Measurements from ENCODE around the gene NSG1.

Gene NSG1

DNA sequence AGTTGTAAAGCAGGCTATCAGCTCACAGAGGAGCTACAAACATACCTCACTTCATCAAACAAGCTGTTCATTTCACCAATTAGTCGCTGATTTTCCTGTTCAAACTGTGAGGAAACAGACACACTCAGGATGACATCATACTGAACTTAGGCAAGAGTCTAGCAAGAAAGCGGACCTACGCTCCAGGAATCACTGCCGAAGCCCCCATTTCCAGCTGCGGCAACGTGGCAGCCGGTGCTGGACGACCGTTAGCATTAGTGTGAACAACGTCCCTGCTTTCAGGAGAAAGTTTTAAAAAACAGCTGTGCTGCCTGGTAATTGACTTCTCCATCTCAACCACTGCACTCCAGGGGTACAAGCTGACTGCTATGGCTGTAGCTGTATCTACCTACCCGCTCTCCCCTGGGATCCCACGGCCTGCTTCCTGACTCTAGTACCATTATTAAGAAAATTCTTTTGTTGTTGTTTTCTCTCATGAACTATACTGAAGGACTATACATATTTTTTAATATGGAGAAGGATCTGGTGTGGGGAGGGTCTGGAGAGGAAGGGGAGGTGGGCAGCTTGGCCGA lies 38.3 kb downstream of the NSG1 start:
- Histone ChIP-seq H2AFZ (ENCODE audit: low read length) (no peak overlapping the region), H3K4me1 (ENCODE audit: insufficient read depth, low read length, poor library complexity, severe bottlenecking) (peaks cover under 1% of the 10 kb centered on the region), H4K20me1 (ENCODE audit: insufficient read depth, low read length, poor library complexity, severe bottlenecking) (no peaks in the 10 kb centered on the region), H3K27me3 (ENCODE audit: insufficient read depth, low read length, poor library complexity, severe bottlenecking) (no peaks in the 10 kb centered on the region), H3K9ac (ENCODE audit: low read depth, low read length, poor library complexity, severe bottlenecking) (no peak overlapping the region), H3F3A (ENCODE audit: low read depth) (no peaks in the 10 kb centered on the region), H3K9me3 (ENCODE audit: insufficient read depth, low read depth, low read length) (no peaks in the 10 kb centered on the region), H3K4me2 (ENCODE audit: low read depth, low read length, poor library complexity, severe bottlenecking) (no peak overlapping the region), H3K79me2 (ENCODE audit: insufficient read depth, low read length) (no peaks in the 10 kb centered on the region), H3K9me2 (replicated peaks; ENCODE audit: low read depth, low read length) (no peaks in the 10 kb centered on the region), H3K4me3 (ENCODE audit: low read length, poor library complexity, severe bottlenecking) (no peak overlapping the region), H3K36me3 (ENCODE audit: insufficient read depth, low read length) (peaks cover 12% of the 10 kb centered on the region; the same call in 1 of the 2 replicates)
- no peak for TF ChIP-seq EZH2phosphoT487 (IDR thresholded peaks at IDR 0.05; ENCODE audit: borderline replicate concordance)
- TF ChIP-seq CTCF (conservative IDR thresholded peaks at IDR 0.05; ENCODE audit: low read length), result no peak

DNA sequence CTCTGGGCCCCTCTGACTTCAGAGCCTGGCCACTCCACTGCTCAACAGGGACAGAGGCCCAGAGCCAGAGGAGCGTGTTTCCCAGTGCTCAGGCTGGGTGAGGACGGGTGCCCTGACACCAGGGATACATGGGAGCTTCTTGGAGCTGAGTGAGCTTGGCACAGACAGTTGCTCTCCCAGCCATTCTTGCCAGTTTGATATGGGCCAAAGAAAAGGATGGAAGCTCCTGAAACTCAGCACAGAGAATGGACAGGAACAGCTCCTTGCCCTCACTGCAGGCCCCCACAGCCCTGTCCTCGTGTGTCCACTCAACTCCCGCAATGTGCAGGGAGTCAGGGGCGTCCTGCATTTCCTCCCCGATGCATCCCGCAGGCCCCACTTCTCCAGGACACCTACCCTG lies 38.8 kb downstream of the NSG1 start:
- H3K4me3 ChIP-seq (ENCODE audit: low read length, poor library complexity, severe bottlenecking), result no peak overlapping the region
- no peak overlapping the region for H3K4me2 ChIP-seq (ENCODE audit: low read depth, low read length, poor library complexity, severe bottlenecking)
- H3K9ac ChIP-seq (ENCODE audit: low read depth, low read length, poor library complexity, severe bottlenecking), result no peak overlapping the region
- no peaks in the 10 kb centered on the region for H3F3A ChIP-seq (ENCODE audit: low read depth)
- H3K4me1 ChIP-seq (ENCODE audit: insufficient read depth, low read length, poor library complexity, severe bottlenecking), result peaks cover 3% of the 10 kb centered on the region
- H3K27me3 ChIP-seq (ENCODE audit: insufficient read depth, low read length, poor library complexity, severe bottlenecking), result no peaks in the 10 kb centered on the region
- peaks cover 7% of the 10 kb centered on the region; the same call in 1 of the 2 replicates for H3K36me3 ChIP-seq (ENCODE audit: insufficient read depth, low read length)
- TF ChIP-seq EZH2phosphoT487 (IDR thresholded peaks at IDR 0.05; ENCODE audit: borderline replicate concordance) (no peak), CTCF (conservative IDR thresholded peaks at IDR 0.05; ENCODE audit: low read length) (no peak)
- no peaks in the 10 kb centered on the region for H3K79me2 ChIP-seq (ENCODE audit: insufficient read depth, low read length)
- H2AFZ ChIP-seq (ENCODE audit: low read length), result no peak overlapping the region
- no peaks in the 10 kb centered on the region for H4K20me1 ChIP-seq (ENCODE audit: insufficient read depth, low read length, poor library complexity, severe bottlenecking)
- no peaks in the 10 kb centered on the region for H3K9me3 ChIP-seq (ENCODE audit: insufficient read depth, low read depth, low read length)
- no peaks in the 10 kb centered on the region for H3K9me2 ChIP-seq (replicated peaks; ENCODE audit: low read depth, low read length)

GRCh38 chr4:4426511-4427120 lies 39.7 kb downstream of the NSG1 start:
- TF ChIP-seq CTCF (conservative IDR thresholded peaks at IDR 0.05; ENCODE audit: low read length), result no peak
- no peak for TF ChIP-seq EZH2phosphoT487 (IDR thresholded peaks at IDR 0.05; ENCODE audit: borderline replicate concordance)
- H3K27me3 ChIP-seq (ENCODE audit: insufficient read depth, low read length, poor library complexity, severe bottlenecking), result no peaks in the 10 kb centered on the region
- peaks cover 5% of the 10 kb centered on the region; the same call in 1 of the 2 replicates for H3K36me3 ChIP-seq (ENCODE audit: insufficient read depth, low read length)
- H3K4me1 ChIP-seq (ENCODE audit: insufficient read depth, low read length, poor library complexity, severe bottlenecking), result peaks cover 3% of the 10 kb centered on the region
- no peak overlapping the region for H3K9ac ChIP-seq (ENCODE audit: low read depth, low read length, poor library complexity, severe bottlenecking)
- H3K79me2 ChIP-seq (ENCODE audit: insufficient read depth, low read length), result no peaks in the 10 kb centered on the region
- no peaks in the 10 kb centered on the region for H3F3A ChIP-seq (ENCODE audit: low read depth)
- no peak overlapping the region for H3K4me2 ChIP-seq (ENCODE audit: low read depth, low read length, poor library complexity, severe bottlenecking)
- H3K4me3 ChIP-seq (ENCODE audit: low read length, poor library complexity, severe bottlenecking), result no peak overlapping the region
- no peaks in the 10 kb centered on the region for H3K9me3 ChIP-seq (ENCODE audit: insufficient read depth, low read depth, low read length)
- H4K20me1 ChIP-seq (ENCODE audit: insufficient read depth, low read length, poor library complexity, severe bottlenecking), result no peaks in the 10 kb centered on the region
- H3K9me2 ChIP-seq (replicated peaks; ENCODE audit: low read depth, low read length), result no peaks in the 10 kb centered on the region
- no peak overlapping the region for H2AFZ ChIP-seq (ENCODE audit: low read length)
